ENCODE measurements around the gene CCDC92B. TPM values are rescaled to one million over a fixed set of nuclear protein-coding genes. Genes with fewer than 3 reads are reported as not detected.

Gene CCDC92B
- polyA plus RNA-seq, 1 donor from 2014 or later, result 0.32 TPM

DNA sequence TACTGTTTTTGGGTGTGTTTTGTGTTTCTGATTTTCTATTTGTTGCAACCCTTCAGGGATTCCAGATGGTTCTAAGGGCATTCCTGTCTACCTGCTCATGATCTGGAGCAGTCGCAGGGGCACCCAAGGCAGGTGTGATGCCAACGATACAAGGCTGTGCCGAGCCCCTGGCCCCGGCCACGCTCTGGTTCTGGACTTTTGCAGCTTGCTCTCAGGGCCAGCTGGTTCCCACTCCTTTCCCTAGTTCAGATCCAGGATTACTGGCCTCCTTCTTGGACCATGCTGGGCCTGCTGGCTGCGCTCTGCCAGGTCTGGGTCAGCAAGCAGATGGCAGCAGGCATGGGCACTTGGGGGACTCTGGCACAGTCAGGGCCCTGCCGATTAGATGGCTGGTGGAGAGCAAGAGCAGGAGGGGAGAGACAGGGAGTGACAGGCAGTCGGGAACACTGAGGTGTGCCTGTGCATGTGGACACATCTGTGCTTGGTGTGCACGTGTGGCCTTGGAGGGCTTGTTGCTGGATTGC, 31.5 kb upstream of the CCDC92B start:
- Histone ChIP-seq H3K9me3 (ENCODE audit: low read length) (no peaks in the 10 kb centered on the region), H3K4me2 (ENCODE audit: low read length) (no peak overlapping the region), H3K4me3 (ENCODE audit: low read length) (peak overlapping the region; percentile 17), H3K27ac (ENCODE audit: low read length) (no peak overlapping the region), H4K20me1 (ENCODE audit: insufficient read depth) (no peaks in the 10 kb centered on the region), H3K79me2 (replicated peaks; ENCODE audit: insufficient read depth, low read length) (no peaks in the 10 kb centered on the region), H2AFZ (ENCODE audit: low read depth, low read length) (no peak overlapping the region), H3K9me2 (ENCODE audit: insufficient read depth, low read length) (no peaks in the 10 kb centered on the region), H3K27me3 (ENCODE audit: insufficient read depth, low read depth, low read length) (no peaks in the 10 kb centered on the region), H3F3A (ENCODE audit: insufficient read depth, low read length, poor library complexity, severe bottlenecking) (no peaks in the 10 kb centered on the region), H3K9ac (ENCODE audit: low read length) (no peak overlapping the region), H3K36me3 (ENCODE audit: insufficient read depth, low read length) (no peaks in the 10 kb centered on the region)
- TF ChIP-seq MXI1 (conservative IDR thresholded peaks at IDR 0.05; ENCODE audit: poor library complexity, severe bottlenecking), result no peak
- no peak for TF ChIP-seq TAF1 (IDR thresholded peaks at IDR 0.05; ENCODE audit: low read depth)
- TF ChIP-seq RAD21 (conservative IDR thresholded peaks at IDR 0.05), result no peak
- no peak for TF ChIP-seq EP300 (conservative IDR thresholded peaks at IDR 0.05; ENCODE audit: poor library complexity, severe bottlenecking)
- TF ChIP-seq, protein P1, sequence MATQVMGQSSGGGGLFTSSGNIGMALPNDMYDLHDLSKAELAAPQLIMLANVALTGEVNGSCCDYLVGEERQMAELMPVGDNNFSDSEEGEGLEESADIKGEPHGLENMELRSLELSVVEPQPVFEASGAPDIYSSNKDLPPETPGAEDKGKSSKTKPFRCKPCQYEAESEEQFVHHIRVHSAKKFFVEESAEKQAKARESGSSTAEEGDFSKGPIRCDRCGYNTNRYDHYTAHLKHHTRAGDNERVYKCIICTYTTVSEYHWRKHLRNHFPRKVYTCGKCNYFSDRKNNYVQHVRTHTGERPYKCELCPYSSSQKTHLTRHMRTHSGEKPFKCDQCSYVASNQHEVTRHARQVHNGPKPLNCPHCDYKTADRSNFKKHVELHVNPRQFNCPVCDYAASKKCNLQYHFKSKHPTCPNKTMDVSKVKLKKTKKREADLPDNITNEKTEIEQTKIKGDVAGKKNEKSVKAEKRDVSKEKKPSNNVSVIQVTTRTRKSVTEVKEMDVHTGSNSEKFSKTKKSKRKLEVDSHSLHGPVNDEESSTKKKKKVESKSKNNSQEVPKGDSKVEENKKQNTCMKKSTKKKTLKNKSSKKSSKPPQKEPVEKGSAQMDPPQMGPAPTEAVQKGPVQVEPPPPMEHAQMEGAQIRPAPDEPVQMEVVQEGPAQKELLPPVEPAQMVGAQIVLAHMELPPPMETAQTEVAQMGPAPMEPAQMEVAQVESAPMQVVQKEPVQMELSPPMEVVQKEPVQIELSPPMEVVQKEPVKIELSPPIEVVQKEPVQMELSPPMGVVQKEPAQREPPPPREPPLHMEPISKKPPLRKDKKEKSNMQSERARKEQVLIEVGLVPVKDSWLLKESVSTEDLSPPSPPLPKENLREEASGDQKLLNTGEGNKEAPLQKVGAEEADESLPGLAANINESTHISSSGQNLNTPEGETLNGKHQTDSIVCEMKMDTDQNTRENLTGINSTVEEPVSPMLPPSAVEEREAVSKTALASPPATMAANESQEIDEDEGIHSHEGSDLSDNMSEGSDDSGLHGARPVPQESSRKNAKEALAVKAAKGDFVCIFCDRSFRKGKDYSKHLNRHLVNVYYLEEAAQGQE (IDR thresholded peaks at IDR 0.05; ENCODE audit: borderline replicate concordance), result no peak
- TF ChIP-seq, protein P2, sequence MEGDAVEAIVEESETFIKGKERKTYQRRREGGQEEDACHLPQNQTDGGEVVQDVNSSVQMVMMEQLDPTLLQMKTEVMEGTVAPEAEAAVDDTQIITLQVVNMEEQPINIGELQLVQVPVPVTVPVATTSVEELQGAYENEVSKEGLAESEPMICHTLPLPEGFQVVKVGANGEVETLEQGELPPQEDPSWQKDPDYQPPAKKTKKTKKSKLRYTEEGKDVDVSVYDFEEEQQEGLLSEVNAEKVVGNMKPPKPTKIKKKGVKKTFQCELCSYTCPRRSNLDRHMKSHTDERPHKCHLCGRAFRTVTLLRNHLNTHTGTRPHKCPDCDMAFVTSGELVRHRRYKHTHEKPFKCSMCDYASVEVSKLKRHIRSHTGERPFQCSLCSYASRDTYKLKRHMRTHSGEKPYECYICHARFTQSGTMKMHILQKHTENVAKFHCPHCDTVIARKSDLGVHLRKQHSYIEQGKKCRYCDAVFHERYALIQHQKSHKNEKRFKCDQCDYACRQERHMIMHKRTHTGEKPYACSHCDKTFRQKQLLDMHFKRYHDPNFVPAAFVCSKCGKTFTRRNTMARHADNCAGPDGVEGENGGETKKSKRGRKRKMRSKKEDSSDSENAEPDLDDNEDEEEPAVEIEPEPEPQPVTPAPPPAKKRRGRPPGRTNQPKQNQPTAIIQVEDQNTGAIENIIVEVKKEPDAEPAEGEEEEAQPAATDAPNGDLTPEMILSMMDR (IDR thresholded peaks at IDR 0.05; ENCODE audit: poor library complexity, severe bottlenecking), result no peak
- no peak for TF ChIP-seq EZH2 (IDR thresholded peaks at IDR 0.05; ENCODE audit: borderline replicate concordance, insufficient read depth, low read length, poor library complexity, severe bottlenecking)
- TF ChIP-seq POLR2AphosphoS5 (IDR thresholded peaks at IDR 0.05), result no peak

DNA sequence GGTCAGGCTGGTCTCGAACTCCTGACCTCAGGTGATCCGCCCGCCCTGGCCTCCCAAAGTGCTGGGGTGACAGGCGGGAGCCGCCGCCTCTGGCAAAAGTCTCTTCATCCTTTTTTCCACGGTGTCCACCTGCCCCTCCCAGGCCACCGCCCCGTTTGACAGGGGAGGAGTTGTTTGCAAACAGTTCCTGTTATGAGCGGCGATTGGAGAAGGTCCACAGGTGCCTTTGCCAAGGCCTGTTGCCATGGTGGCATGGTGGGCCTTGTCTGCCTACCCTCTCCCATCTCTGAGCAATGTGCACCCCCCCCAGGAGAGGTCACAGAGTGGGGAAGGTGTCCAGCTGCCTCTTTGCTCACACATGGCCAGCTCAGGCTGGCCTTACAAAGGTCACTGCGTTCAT, 30.8 kb upstream of the CCDC92B start:
- no peak overlapping the region for H2AFZ ChIP-seq (ENCODE audit: low read depth, low read length)
- no peak overlapping the region for H3K4me2 ChIP-seq (ENCODE audit: low read length)
- H3K4me3 ChIP-seq (ENCODE audit: low read length), result no peak overlapping the region
- no peaks in the 10 kb centered on the region for H3K79me2 ChIP-seq (replicated peaks; ENCODE audit: insufficient read depth, low read length)
- no peak overlapping the region for H3K9ac ChIP-seq (ENCODE audit: low read length)
- H3K27me3 ChIP-seq (ENCODE audit: insufficient read depth, low read depth, low read length), result no peaks in the 10 kb centered on the region
- H3K36me3 ChIP-seq (ENCODE audit: insufficient read depth, low read length), result no peaks in the 10 kb centered on the region
- H3K9me3 ChIP-seq (ENCODE audit: low read length), result no peaks in the 10 kb centered on the region
- H3F3A ChIP-seq (ENCODE audit: insufficient read depth, low read length, poor library complexity, severe bottlenecking), result no peaks in the 10 kb centered on the region
- TF ChIP-seq TAF1 (IDR thresholded peaks at IDR 0.05; ENCODE audit: low read depth) (no peak), MXI1 (conservative IDR thresholded peaks at IDR 0.05; ENCODE audit: poor library complexity, severe bottlenecking) (no peak), SMC3 (conservative IDR thresholded peaks at IDR 0.05; ENCODE audit: poor library complexity) (no peak), RAD21 (conservative IDR thresholded peaks at IDR 0.05) (no peak), EP300 (conservative IDR thresholded peaks at IDR 0.05; ENCODE audit: poor library complexity, severe bottlenecking) (no peak), EZH2 (IDR thresholded peaks at IDR 0.05; ENCODE audit: borderline replicate concordance, insufficient read depth, low read length, poor library complexity, severe bottlenecking) (no peak)
- TF ChIP-seq, protein P2 (IDR thresholded peaks at IDR 0.05; ENCODE audit: poor library complexity, severe bottlenecking), result no peak
- H3K27ac ChIP-seq (ENCODE audit: low read length), result no peak overlapping the region
- no peaks in the 10 kb centered on the region for H3K9me2 ChIP-seq (ENCODE audit: insufficient read depth, low read length)
- no peaks in the 10 kb centered on the region for H4K20me1 ChIP-seq (ENCODE audit: insufficient read depth)
